IPS-18c (cell line): ENCODE data around the gene FADS3.

ENCODE experiments used
- H3K4me3 ChIP-seq: 2 replicates; pipeline ENCODE4 v1.7.0; 2013; ENCODE audit warnings: low read depth, mild to moderate bottlenecking, low read length, moderate library complexity; ENCODE audit not compliant: insufficient read depth
- H3K9me3 ChIP-seq: one replicate; pipeline ENCODE4 v1.6.1; 2013; ENCODE audit warnings: mild to moderate bottlenecking, low read length, moderate library complexity; ENCODE audit not compliant: control insufficient read depth, insufficient read depth

Gene FADS3

DNA sequence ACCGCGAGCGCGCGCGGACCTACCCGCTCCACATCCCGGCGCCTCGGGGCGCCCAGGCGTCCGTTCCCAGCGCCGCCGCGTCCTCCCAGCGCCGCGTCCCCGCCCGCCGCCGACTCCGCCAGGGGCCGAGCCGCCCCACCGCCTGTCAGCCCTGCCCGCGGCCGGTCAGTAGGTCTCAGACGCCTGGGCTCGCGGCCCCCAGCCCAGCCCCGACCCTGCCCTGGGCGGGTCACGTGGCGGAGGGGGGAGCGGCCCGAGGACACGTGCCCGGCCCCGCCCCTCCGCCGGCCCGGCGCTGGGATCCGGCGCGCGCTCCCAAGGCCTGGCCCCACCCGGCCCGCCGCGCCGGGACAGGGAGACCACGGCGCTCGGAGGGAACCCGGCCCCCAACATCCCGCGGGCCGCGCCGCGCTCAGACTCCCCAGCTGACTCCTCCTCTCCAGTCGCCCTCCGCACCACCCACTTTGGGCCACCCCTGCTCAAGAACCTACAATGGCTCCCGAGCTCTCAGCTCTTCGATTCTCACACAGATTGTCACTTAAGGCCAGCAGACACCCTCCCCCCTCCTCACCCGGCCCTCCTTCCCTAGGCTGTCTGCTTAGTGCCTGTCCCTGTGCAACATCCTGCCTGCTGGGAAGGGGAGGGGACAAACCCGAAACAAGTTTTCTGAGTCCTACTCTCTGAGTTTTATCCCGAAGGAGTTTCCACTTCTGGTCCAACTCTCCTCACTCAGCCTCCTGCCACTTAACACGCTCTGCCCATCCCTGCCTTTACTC is 26.2 kb upstream of the FADS3 start, which contains the start of gene RAB3IL1:
TSS of gene RAB3IL1 (minus strand) at position 233 of the 776 bp plus-strand sequence. CDS start at position 34, 199 bp downstream.
- H3K9me3 ChIP-seq = no peaks in the 10 kb centered on the region
- H3K4me3 ChIP-seq = peak within 1 kb of the TSS; percentile 59

DNA sequence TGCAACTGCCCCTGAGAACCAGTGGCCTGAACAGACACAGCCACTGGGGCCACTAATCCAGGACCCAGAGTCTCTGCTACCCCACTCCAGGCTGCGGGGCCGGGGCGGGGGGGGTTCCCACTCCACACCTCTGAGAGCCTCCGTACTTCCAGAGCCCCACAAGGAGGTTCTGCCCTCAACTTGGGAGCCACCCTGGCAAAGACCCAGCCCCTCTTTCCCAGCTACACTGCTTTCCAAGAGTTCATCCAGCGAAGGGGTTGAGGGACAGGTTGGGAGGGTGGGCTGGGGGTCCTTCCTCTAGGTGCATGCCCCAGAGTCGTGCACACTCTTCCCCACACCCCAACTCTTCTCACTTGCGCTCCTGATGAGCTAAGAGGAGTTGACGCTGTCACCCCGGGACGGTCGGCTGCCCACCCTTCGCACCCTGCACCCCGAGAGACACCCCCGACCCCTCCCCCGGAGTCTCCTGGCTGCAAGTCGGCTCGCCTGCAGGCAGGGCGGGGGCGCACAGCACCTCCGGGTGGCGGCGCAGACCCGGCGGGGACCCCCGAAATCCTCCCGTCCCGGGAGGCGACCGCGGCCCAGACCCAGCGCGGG is 25.5 kb upstream of the FADS3 start:
- Histone ChIP-seq H3K4me3 (peak overlapping the region; percentile 59), H3K9me3 (no peaks in the 10 kb centered on the region)

DNA sequence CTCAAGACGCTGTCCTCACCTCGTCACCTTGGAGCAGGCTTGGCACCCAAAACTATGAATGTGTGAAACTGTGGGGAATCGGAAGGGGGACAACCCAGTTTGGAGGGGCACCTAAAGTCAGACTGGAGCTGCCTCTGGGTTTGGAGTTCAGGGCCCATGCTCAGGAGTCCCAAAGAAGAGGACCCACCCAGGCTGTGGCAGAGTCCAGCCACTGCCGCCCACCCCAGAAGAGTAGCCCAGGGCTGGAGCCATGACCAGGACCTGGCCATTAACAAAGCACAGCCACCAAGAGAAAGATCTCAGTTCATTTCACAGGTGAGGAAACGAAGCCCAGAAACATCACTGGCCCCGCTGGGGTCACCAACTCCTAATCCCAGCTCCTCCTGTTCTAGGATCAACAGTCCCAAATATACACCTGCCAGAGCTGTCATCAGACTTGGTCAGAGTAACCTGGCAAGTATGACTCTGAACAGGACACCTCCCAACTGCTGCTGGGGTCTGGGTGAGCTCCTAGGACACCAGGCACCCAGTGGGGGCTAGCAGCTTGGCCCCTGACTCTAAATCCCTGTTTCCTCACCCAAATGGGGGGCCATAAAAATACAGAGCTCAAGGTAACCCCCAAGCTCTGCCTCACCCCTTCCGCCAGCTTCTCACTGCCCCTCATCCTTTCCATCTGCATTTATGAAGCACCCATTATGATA is 23.3 kb upstream of the FADS3 start:
- Histone ChIP-seq H3K9me3 (no peaks in the 10 kb centered on the region), H3K4me3 (no peak overlapping the region)

DNA sequence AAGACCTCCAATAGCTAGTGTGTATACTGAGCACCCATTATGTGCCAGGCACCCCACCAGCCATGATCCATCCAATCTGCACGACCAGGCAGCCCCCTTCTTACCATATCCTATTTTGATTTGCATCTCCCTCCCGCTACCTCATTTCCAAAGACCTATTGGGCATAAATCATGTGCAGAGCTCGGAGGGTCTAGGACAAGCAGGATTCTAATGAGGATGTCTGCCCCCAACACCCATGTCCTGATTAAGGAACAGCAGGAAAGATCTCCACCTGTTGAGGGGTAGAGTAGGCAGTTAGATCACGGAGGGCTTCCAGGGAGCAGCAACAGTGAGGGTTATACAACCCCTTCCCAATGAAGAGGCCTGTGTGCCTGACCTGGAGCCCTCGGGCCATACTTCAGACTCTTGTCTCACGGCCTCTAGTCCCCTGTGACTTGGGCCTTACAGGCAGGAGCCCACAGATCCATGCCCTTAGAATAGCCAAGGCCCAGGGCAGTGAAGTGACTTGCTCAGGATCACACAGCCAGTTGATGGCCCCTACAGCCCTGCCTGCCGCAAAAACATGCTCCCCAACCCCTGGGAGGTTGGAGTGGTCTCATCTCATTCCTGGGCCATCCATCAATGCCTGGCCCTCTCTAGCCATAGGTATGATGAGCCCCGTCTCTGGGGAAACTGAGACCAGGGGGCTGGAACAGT is 22.5 kb upstream of the FADS3 start:
- H3K9me3 ChIP-seq = no peaks in the 10 kb centered on the region
- no peak overlapping the region for H3K4me3 ChIP-seq

DNA sequence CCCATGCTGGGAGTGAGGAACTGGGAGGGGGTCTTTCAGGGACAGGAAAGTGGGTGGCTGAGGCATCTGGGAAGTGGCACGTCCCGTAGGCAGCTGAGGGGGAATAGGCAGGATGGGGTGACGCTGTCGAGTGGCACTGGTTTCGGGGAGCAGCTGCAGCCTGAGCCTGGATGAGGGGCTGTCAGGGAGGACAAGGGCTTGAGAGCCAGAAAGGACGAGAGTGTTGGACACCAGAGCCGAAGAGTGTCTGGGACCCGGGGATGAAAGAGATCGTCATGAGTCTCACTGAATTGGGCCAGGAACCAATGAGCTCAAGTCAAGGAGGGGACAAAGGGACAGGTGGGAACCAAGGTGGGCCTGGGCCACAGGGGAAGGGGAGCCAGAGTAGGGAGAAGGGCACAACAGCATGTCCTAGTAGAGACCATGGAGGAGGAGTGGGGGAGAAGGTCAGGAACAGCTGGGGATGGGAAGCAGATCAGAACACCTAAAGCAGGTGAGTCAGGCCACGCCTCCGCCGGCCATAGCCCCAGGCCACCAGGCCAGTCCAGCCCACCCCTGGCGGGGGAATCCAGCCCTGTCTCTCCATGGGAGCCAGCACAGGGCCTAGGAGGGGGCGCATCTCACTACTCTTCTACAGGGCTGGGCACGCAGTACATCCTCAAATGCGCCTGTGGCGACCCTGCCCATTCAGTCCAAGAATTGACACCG is 21.8 kb upstream of the FADS3 start:
- H3K4me3 ChIP-seq = no peak overlapping the region
- peaks cover 2% of the 10 kb centered on the region for H3K9me3 ChIP-seq

DNA sequence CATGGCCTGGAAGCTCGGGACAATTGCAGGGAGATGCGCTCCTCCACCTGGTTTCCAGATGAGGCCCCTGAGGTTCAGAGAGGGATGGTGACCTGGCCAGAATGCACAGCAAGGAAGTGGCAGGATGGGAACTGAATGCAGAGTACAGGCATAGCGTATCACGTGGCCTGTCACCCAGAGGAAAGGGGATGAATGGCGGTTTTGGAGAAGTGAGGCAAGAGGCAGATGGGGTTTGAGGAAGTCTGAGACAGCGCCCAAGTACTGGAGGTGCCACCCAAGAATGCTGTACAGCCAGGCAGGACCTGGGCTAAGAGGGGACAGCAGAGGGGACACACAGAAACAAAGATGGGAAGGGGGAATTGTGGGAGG is 21.2 kb upstream of the FADS3 start:
- H3K4me3 ChIP-seq = no peak overlapping the region

DNA sequence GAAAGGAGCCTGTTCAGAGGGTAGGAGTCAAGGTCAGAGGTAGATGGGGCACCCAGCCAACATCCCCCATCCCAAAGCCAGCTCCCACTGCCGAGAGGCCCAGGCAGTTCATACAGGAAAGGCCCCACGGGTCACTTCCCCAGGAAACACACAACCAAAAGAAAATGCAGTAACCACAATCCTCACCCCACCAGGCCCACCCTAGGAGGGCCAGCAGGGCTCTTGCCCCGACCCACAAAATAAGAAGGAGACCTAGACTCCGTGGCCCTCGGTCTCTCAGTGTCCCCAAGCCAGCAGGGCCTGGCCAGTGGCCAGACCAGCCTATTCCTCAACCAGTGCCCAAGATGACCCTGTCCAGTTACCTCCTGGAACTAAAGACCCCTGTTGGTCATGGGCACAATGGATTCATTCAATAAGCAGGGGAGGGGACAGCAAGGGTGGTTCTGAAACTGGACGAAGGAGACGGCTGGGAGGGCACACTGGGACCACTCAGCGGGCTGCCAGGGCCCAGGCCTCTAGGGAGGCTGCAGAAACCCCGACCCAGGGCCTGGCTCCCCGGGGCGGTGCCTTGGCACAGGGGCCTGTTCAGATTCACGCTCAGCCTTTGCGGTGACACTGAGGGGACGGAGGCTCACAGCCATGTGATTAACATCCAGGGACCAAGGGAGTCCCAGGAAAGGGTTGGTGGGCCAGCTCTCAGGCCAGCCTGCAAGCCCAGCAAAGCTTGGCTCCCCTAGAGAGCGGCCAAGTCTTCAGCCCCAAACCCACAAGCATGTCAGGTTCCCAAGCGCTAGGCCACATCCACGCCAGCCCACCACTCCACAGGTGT is 20.6 kb upstream of the FADS3 start:
- H3K9me3 ChIP-seq = peaks cover 2% of the 10 kb centered on the region
- no peak overlapping the region for H3K4me3 ChIP-seq

More for the DNA sequence above, 21.2 kb upstream of the FADS3 start:
- H3K9me3 ChIP-seq = peaks cover 2% of the 10 kb centered on the region

DNA sequence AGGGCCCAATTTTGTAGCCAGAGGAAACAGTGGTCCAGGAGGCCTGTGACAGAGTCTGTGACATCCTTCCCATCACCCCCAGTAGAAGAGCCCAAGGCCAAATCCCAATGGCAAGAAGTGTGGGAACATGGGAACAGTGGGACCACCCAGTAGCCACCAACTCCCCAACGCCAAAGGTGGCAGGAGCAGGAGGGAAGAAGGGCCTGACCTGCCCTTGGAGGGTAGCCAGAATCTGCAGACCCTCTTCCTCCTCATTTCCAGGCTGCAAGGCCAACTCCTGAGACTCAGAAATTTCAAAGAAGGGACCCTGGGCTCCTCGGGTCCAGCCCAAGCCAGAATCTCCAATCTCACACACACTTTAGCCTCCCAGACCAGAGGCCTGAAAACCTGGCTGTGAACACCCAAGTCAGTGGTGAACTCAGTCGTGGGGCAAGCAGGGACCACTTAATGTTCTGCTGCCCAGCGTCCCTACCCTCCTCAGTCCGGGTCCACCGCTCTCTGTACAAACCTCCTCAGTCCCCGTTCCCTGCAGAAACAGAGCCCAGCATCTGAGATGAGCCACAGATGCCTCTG is 19.9 kb upstream of the FADS3 start:
- Histone ChIP-seq H3K4me3 (no peak overlapping the region), H3K9me3 (peaks cover 2% of the 10 kb centered on the region)

DNA sequence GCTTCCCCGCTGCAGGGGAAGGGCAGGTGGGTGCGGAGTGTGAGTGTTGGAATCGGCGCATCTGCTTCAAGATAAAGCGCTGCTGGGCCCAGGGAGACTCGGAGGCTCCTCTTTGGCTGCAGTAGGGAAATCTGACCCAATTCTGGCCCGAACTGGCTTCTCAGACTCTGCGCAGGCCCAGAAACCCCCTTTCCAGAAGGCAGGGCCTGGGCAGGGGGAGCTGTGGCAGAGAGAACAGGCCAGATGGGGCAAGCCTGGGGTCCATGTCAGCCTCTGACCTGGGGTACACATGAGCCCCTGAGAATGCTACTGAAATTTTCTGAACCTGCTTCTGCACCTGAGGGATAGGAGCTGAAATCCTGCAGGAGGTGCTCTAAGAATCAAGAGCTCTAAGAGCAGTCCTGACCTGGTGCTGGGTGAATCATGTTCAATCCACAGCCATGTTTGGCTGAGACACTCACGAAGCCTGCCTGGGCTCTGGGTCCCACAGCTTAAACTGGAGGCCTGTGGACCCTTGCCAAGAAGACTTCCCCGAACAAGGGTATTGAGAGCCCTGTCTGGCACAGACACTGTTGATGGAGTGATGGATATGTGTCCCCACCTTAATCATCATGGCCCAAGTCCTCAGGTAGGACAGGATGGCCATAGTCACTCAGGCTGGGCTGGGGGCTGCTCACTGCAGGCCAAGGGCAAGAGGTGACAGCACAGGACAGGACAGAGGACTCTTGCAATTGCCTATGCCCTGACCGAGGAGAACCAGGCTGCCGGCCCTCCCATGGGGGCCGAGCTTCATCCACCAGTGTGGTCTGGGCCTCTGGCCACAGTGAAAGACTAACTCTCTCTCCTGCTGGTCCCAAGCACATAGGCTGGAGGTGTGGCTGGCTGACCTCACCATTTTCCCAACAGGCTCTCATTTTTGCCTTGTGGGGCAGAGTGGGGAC is 19.1 kb upstream of the FADS3 start:
- peaks cover 2% of the 10 kb centered on the region for H3K9me3 ChIP-seq
- no peak overlapping the region for H3K4me3 ChIP-seq

DNA sequence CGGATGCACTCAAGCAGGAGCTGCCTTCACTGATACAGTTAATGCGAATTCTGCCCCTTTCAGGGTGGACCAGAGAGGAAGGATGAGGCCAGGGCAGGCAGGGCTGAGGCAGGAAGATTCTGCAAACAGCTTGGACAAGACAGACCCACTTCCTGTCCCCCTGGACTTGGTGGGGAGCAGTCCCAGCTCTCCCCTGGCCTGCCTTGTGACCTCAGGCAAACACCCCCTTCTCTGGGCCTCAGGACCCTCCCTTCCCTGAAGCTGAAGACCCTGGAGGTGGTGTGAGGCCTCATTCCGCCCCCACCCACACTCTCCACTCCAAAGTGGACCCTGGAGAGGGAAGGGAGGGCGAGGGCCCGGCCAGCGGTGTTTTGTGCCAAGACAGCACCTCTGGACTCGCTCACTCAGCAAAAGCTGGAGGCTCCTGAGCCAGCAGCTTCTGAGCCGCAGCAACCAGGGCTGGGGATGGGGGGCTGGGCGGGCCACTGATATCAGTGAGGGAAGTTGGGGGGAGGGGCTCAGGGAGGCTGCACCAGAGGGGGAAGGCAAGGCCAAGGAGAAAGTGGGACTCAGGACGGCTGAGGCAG is 17.5 kb upstream of the FADS3 start:
- H3K4me3 ChIP-seq = no peak overlapping the region
- H3K9me3 ChIP-seq = peaks cover 2% of the 10 kb centered on the region

DNA sequence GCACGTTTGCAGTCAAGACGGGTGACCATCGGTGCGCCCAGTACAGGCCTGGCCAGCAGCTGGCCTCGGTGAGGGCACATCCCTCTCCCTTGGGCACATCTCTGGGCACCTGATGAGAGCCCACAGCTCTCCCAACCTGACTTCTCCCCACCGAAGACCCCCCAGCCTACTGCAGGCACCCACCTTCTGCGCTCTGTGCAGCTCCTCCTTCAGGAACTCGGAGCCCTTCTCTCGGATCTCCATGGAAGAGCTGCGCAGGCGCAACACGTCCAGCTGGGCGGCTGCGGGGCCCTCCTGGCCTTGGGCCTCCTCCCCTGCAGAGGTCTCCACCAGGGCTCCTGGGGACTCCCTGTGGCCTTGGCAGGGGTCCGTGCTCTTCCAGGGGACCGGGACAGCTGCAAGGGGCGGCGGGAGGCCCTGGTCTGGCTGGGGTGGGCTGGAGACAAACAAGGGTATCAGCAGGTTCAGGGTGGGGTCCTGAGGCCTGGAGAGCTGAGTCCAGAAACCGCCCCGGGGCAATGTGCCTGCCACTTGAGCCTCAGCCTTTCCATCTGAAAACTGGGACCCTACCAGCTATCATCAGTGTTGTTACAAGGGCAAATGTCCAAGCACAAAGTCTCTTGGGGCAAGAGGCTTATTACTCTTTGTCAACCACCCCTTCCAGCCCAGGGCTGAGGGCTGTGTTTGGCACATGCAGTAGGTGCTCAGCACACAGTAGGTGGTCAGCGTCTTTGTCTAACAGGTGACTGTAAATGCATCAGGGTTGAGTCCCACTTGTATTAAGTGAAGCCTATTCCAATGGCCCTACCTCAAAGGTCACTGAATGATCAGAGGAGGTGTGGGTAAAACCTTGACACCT is 16.8 kb upstream of the FADS3 start:
- no peak overlapping the region for H3K4me3 ChIP-seq
- H3K9me3 ChIP-seq = peaks cover 2% of the 10 kb centered on the region

DNA sequence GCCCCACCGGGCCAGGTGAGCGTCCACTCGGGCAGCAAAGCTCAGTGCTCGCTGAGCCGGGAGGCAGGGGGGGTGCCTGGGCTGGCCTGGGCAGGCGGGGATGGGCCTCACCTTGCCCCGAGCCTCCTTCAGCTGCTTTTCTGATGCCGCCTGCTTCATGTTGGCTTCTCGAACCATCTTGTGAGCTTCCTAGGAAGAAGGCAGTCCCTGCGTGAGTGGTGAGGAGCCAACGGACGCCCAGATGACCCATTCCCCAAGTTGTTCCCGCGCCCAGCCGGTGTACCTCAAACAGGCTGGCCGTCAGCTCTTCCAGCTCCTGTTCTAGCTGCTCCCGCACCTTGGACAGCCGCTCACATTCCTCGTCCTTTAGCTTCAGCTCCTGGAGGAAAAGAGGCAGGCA is 15.9 kb upstream of the FADS3 start:
- Histone ChIP-seq H3K4me3 (no peak overlapping the region), H3K9me3 (peaks cover 2% of the 10 kb centered on the region)

DNA sequence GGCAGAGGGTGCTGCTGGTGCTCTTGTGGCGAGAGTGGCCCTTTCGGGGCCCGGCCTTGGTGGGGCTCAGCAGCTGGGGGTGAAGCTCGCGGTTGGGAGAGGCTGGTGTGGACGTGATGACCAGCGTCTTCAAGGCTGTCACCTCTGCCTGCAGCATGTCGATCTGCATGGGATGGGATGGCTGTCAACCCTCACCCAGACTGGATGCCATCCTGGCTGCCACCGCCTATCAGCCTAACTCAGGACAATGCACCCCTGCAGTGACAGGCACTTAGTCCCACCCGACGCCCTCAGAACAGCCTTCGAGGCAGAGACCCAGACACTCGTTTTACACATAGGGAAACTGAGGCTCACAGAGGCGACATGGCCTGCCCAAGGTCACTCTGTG is 15.2 kb upstream of the FADS3 start:
- Histone ChIP-seq H3K9me3 (peaks cover 2% of the 10 kb centered on the region), H3K4me3 (no peak overlapping the region)
